Measurements from ENCODE around the gene DDA1.

Gene DDA1

GRCh38 chr19:17312189-17313113, 3.1 kb downstream of the DDA1 start:
- DNase-seq = no peak

DNA sequence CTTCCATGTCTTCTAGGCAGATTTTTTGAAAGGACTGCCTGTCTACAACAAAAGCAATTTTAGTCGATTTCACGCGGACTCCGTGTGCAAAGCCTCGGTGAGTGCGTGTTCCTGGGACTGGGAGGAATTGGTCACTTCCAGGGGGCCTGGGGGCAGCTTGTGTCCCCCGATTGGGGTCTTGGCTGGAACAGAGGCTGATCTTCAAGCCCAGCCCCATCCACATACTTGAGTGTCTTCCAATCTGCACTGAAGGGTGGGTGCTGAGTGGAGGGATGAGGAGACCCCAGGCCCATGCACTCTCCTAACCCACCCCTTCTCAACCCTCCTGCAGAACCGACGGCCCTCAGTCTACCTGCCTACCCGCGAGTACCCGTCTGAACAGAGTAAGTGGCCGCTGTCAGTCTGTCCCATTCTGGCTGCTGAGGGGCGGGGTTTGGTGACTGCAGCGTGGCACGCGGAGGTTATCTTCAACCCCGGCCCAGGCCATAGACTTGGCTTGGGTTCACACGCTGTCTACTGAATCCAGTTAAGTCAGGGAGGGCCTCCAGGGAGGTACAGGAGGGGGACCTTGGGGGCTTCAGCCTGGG, 4.7 kb downstream of the DDA1 start:
- no peak for DNase-seq

- no peak for DNase-seq
These were observed 9.6 kb downstream of the DDA1 start for GRCh38 chr19:17318966-17319365.

DNA sequence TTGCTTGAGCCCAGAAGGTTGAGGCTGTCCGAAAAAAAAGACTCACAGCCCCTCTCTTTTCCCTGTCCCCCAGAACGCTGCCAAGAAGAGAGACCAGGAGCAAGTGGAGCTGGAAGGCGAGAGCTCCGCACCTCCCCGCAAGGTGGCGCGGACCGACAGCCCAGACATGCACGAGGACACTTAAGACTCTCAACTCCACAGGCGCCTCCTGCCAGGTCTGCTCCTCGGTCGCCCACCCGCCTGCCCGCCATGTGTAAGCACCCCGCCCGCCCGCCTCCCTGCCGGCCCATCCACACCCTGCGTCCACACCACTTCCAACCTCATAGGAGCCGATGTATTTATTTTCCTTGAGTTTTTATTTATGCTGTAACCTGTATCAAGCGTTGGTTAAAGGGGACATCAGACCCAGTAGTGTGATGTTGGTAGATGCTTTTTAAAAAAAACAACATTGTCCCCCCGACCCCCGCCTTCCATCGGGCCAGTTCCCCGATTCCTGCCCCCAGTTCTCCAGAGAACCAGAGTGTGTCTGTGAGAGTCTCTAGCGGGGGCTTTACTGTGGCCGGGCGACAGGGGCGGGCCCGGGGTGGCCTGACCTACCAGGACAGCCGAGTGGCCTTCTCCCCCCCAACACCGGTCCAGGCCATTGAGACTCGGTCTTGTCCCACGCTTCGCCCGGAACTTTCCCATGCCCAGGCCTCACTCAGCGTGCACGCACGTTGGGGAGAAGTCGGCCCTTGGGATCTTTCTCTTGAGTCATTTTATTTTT, 10.3 kb downstream of the DDA1 start:
- DNase-seq = no peak

GRCh38 chr19:17320435-17320834, 11.1 kb downstream of the DDA1 start:
- no peak for DNase-seq

- DNase-seq = no peak
These were observed 12.5 kb downstream of the DDA1 start for GRCh38 chr19:17321655-17322489.

DNA sequence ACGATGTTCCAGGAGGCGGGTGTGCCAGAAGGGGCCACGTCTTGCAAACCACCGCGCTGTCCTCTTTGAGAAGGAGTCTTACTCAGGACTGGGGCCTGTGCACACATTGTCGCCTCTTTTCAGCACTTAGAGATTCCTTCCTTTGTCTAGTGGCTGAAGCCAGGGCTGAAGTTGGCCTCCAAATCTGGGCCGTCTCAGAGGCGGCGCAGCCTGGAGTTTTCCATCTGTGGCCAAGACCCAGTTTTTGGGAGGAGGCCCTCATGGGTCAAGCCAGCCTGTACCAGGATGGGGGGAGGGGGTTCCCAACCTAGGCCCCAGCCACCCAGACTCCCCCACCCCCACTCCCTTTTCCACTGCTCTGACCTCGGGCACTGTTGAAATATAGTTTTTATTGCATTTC, 13.5 kb downstream of the DDA1 start:
- DNase-seq = no peak

- no peak for DNase-seq
These were observed 14.1 kb downstream of the DDA1 start for GRCh38 chr19:17323300-17323963.

DNA sequence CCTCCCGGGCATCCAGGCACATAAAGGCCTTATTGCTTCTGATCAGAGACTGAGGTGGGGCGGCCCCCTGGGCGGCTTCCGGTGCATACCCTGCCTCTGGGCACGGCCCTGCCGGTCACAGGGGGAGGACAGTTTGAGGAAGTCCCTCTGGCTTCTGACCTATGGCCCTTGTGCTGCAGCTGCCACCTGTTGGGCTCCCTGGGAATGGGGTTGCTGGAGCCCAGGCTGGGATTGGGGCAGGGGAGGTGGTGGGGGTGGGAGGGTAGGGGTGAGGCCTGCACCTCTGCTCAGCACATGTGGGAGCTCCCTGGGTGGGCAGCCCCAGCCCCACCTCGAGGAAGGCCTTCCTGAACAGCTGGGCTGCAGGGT, 14.6 kb downstream of the DDA1 start:
- DNase-seq = no peak

- no peak for DNase-seq
These were observed 15.2 kb downstream of the DDA1 start for GRCh38 chr19:17324357-17325114.

GRCh38 chr19:17325133-17325532, 15.8 kb downstream of the DDA1 start:
- no peak for DNase-seq

- no peak for DNase-seq
These were observed 16.7 kb downstream of the DDA1 start for GRCh38 chr19:17325881-17326594.

DNA sequence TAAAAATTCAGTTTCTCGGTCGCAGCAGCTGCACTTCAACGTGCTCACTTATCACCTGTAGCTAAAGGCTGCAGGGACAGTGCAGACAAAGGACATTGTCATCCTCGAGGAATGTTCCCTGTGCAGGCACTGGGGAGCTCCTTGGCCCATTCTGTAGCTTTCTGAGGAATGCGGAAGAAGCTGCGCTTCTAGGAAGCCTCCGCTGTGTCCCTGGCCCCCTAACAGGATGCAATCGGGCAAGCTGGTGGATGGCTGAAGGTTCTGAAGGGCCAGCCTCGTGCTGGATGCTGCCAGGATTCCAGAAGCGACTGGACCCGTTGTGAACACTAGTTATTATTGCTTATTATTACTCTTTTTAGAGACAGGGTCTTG, 17.2 kb downstream of the DDA1 start:
- DNase-seq = no peak

DNA sequence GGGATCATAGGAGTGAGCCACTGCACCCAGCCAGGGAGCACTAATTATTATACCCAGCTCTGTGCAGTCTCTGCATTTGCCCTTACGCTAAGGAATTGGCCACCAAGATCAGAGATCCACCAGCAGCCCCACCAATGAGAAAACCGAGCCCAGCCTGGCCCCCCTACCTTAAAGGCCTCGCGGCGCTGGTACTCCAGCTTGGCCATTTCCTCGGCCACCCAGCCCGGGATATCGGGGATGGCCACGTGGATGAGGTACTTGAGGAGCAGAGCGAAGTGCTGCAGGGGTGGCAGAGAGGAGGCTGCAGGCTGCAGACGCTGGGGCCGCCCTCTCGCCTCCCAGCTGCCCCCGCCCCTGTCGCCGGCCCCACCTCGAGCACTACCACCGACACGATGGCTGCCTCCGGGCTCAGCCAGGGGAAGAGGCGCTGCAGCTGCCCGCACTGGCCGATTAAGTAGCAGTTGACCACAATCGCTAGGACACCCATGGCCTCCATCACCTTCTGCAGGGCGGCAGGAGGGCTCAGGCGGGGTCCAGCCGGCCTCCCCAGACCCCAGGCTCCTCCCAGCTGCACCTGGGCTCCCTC, 17.8 kb downstream of the DDA1 start:
- no peak for DNase-seq

GRCh38 chr19:17327654-17328516, 18.5 kb downstream of the DDA1 start:
- DNase-seq = peak; percentile 67

GRCh38 chr19:17328517-17329365, 19.4 kb downstream of the DDA1 start:
- DNase-seq = peak; percentile 51

DNA sequence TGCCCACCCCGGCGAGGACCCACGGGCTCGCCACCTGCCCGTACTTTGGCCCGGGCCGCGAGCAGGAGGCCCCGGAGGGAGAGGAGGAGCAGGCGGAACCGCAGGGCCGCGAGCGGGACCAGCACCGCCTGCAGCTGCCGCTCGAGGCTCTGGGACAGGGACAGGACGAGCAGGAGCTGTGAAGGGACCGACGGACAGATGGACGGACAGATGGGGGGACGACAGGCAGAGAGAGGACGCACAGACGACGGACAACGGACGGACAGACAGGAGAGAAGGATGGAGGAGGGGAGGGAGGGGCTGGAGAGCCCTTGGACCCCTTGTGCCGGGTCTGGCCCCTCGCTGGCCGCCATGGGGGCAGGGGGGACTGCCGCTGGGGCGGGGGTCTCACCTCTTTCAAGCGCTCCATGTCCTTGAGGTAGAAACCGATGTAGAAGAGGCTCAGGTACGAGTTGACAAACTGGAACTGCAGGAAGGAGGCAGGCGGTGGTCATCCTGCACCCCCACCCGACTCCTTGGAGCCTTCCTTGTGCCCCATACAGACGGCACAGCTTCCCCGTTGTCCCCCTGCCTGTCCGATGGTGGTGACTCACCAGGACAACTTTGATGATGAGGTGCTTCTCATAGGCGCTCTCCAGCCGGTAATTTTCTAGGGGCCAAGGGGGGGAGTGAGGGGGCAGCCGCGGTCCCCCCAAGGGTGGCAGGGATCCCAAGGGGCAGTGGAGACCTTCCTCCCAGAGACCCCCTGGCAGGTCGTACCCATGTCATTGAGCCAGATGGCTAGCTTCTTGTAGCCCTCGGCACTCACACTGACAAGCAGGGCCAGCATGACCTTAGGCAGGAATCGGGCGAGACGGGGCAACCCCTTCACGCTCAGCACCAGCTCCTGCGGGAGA, 20.3 kb downstream of the DDA1 start:
- DNase-seq = no peak
